Effector memory CD8-positive, alpha-beta T cell (primary cell): ENCODE results near the gene APBB1.

Source experiments
- ATAC-seq: fragments of 150-1000 bp; cut with Tn5 transposase; replicated peaks from 2 replicates; pipeline ENCODE4 v1.10.0; 2021; ENCODE audit warnings: mild to moderate bottlenecking, moderate library complexity
- DNase-seq, 3 experiments: peaks; one replicate each; pipeline ENCODE4 v3.0.0; 2021
- H3K27ac Mint-ChIP-seq, 2 donors: one replicate each; pipeline ENCODE4 v1.8.0; 2022; ENCODE audit warnings: mild to moderate bottlenecking in 2 of 2, mixed read lengths in 2 of 2, moderate library complexity in 2 of 2
- H3K27me3 Mint-ChIP-seq, 2 donors: one replicate each; pipeline ENCODE4 v1.8.0; 2022; ENCODE audit warnings: mixed read lengths in 2 of 2
- H3K36me3 Mint-ChIP-seq: one replicate; pipeline ENCODE4 v1.8.0; 2022; ENCODE audit warnings: mild to moderate bottlenecking, moderate library complexity, mixed read lengths; ENCODE audit not compliant: insufficient read depth
- H3K4me1 Mint-ChIP-seq, 2 donors: one replicate each; pipeline ENCODE4 v1.8.0; 2022; ENCODE audit warnings: low read depth in 2 of 2, mixed read lengths in 2 of 2
- H3K4me3 Mint-ChIP-seq, 2 donors: one replicate each; pipeline ENCODE4 v1.8.0; 2022; ENCODE audit warnings: mild to moderate bottlenecking in 2 of 2, mixed read lengths in 2 of 2, moderate library complexity in 2 of 2
- H3K9me3 Mint-ChIP-seq, 2 donors: one replicate each; pipeline ENCODE4 v1.8.0; 2022; ENCODE audit warnings: mixed read lengths in 2 of 2

The APBB1 gene

DNA sequence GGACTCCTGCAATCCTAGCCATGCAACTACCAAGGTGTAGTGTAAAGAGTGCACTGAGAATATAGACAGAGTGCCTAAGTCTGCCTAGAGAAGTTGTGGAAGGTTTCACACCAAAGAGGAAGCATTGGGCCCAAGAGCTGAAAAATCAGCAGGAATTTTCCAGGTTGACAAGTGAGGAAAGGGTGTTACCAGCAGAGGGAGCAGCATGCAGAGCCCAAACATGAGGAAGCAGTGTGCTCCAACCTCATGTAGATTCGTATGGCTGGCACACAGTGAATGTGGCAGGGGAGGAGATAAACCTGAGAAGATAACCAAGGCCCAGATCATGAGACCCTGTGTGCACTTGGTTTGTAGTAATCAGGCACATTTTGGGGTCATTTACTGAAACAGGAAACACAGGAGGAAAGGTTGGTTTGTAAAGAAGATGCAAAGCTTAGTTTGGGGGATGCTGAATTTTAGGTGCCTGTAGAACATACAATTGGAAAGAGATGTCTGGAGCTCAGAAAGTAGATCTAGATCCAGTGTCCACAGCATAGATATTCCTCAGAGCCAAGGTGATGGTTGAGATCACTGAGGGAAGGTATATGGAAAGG, 20.2 kb upstream of the APBB1 start:
- ATAC-seq, result peak; percentile 54
- no peaks in the 10 kb centered on the region for H3K4me1 Mint-ChIP-seq
- no peak overlapping the region for H3K4me3 Mint-ChIP-seq
- H3K27ac Mint-ChIP-seq, result no peak overlapping the region
- peak; percentile 11 to 21 (median 14) for DNase-seq
- no peaks in the 10 kb centered on the region for H3K27me3 Mint-ChIP-seq
- H3K36me3 Mint-ChIP-seq, result no peaks in the 10 kb centered on the region
- H3K9me3 Mint-ChIP-seq, result no peaks in the 10 kb centered on the region

DNA sequence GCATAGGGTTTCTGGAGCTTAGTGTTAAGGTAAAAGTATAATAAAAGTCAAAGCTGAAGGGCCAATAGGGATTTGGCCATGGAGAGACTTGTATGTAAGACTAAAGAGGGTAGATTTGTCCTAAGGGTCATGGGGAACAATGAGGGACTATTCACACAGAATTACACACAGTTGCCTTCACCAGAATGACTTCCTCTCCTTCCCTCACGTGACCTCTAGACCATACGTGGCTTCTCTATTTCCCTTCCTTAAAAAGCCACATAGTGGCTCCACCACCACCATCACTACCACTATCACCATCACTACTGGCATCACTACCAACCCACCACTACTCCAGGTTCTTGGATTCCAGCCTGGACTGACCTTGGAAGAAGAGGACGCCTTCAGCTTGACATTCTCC, 19.1 kb upstream of the APBB1 start:
- H3K27ac Mint-ChIP-seq, result no peak overlapping the region
- DNase-seq (no peak), ATAC-seq (peak; percentile 79)
- no peaks in the 10 kb centered on the region for H3K4me1 Mint-ChIP-seq
- no peaks in the 10 kb centered on the region for H3K27me3 Mint-ChIP-seq
- H3K9me3 Mint-ChIP-seq, result no peaks in the 10 kb centered on the region
- no peaks in the 10 kb centered on the region for H3K36me3 Mint-ChIP-seq
- H3K4me3 Mint-ChIP-seq, result no peak overlapping the region

DNA sequence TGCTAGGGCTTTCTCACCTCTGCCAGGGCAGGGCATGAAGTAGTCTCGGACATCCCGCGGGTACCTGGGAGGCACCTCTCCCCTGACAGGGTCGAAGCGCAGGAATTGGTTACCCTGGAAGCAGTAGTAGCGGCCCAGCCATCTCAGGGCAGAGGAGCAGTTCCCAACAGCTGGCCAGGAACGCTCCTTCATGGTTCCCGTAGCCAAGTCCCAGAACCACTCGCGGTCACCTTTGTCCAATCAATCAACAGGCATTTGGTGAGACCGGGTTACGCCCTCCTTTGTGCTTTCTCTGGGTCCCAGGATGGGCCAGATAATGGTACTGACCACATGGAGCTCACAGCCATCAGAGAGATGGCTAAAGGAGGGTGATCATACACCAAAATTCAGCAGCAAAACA, 18.5 kb upstream of the APBB1 start:
- H3K27ac Mint-ChIP-seq, result no peak overlapping the region
- H3K27me3 Mint-ChIP-seq, result no peaks in the 10 kb centered on the region

DNA sequence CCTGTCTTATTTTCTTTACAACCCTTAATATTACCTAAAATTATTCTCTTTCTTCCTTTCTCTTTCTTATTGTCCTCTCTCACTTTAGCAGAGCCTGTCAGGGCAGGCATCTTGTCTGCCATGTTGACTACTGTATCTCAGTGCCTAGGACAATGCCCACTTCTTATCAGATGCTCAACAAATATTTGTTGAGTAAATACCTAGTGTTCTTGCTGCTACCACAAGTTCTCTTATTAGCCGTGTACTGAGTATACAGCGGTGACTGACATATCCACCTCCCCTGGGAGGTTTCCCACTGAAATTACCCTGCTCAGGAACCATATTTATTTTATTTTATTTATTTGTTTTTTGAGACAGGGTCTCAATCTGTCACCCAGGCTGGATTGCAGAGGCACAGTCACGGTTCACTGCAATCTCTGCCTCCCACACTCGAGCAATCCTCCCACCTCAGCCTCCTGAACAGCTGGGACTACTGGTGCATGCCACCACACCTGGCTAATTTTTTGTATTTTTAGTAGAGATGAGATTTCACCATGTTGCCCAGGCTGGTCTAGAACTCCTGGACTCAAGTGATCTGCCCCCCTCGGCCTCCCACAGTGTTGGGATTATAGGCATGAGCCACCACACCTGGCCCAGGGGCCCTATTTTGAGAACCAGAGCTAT, 15.2 kb upstream of the APBB1 start:
- Mint-ChIP-seq H3K4me1 (no peaks in the 10 kb centered on the region), H3K27me3 (no peaks in the 10 kb centered on the region), H3K27ac (peak overlapping the region in 1 of 2 donors; percentile 0), H3K9me3 (no peaks in the 10 kb centered on the region), H3K4me3 (no peak overlapping the region), H3K36me3 (no peaks in the 10 kb centered on the region)
- no peak for DNase-seq
- ATAC-seq, result no peak

More for the DNA sequence above, 18.5 kb upstream of the APBB1 start:
- no peak for DNase-seq
- H3K4me1 Mint-ChIP-seq, result no peaks in the 10 kb centered on the region
- H3K9me3 Mint-ChIP-seq, result no peaks in the 10 kb centered on the region
- no peak overlapping the region for H3K4me3 Mint-ChIP-seq
- H3K36me3 Mint-ChIP-seq, result no peaks in the 10 kb centered on the region
- no peak for ATAC-seq

DNA sequence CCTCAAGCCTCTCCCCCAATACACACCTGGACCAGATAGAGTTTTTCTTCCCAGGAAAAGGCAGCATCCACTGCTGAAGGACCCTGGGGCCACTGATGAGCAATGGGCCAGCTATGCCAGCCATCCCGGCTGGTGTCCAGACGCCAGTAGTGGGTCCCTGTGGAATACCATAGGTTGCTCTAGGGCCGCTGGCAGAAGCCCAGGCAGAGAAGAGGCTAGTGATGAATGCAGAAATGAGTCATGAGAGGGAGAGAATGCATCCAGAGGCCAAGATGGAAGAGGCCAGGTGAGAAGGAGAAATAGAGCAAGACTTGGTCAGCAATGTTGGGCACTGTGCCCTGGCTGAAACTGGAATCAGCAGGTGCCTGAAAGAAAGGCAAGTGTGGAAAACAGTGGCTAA, 13.0 kb upstream of the APBB1 start:
- DNase-seq (no peak), ATAC-seq (no peak)
- Mint-ChIP-seq H3K27ac (no peak overlapping the region), H3K4me1 (no peaks in the 10 kb centered on the region), H3K27me3 (no peaks in the 10 kb centered on the region), H3K4me3 (no peak overlapping the region), H3K9me3 (no peaks in the 10 kb centered on the region), H3K36me3 (no peaks in the 10 kb centered on the region)

DNA sequence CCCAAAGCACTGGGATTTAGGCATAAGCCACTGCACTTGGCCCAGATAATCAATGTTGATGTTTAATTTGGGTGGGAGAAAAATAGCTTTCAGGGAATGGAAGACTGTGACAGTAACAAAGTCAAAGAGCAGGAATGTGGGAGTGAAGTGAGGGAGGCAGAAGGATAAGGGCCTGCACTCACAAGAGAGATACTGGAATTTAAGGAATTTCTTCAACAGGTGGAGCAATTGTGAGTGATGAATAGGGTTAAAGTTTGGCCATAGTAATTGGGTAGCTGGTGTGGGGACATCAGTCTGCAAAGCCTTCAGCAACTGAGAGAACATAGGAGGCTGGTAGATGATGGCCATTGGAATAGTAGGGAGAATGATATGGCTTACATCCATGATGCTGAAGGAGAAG, 8.6 kb upstream of the APBB1 start:
- Mint-ChIP-seq H3K4me1 (no peaks in the 10 kb centered on the region), H3K4me3 (no peak overlapping the region), H3K27ac (no peak overlapping the region), H3K9me3 (no peaks in the 10 kb centered on the region), H3K27me3 (peaks cover 12 to 15% of the 10 kb centered on the region in 2 donors), H3K36me3 (no peaks in the 10 kb centered on the region)
- DNase-seq (no peak), ATAC-seq (no peak)

DNA sequence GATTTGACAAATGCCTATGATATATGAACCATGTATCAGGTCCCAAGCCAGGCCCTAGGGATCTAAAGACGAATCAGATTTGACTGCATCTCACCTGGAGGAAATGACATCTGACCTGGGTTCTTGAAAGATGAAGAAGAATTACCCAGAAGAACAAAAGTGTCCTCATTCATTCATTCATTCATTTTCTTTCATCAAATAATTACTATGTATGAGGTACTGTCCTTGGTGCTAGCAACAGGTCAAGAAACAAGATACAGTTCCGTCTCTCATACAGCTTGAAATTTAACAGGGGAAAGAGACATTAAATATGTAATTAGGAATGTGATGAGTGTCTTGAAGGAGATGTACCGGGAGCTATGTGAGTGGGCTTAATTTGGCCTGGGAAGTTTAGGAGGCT, 1.8 kb upstream of the APBB1 start:
- ATAC-seq (no peak), DNase-seq (no peak)
- peaks cover 24 to 25% of the 10 kb centered on the region in 2 donors for H3K27me3 Mint-ChIP-seq
- no peaks in the 10 kb centered on the region for H3K9me3 Mint-ChIP-seq
- H3K4me3 Mint-ChIP-seq, result no peak overlapping the region
- peaks cover 3% of the 10 kb centered on the region for H3K36me3 Mint-ChIP-seq
- peaks cover 2 to 3% of the 10 kb centered on the region in 2 donors for H3K4me1 Mint-ChIP-seq
- H3K27ac Mint-ChIP-seq, result no peak overlapping the region

DNA sequence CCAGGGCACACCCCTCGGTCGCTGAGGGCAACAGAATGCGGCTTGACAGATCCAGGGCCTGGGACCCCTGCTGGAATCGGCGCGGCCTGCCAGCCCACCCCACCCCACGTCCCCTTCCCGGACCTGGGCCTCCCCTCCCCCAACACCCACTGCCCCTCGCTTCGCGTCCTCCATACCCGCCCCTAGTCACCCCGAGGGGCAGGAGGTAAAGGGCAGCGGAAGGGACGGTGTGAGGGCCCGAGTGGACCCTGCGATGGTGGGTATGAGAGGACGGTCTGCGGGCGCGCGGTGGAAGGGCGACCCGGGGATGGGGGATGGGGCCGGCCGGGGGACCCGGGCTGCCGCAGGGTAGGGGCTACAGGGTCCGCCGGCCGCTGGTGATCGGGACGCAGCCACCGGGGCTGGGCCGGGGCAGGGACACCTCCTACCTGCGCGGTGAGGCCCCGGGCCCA, 311 bp downstream of the APBB1 start:
- H3K4me3 Mint-ChIP-seq, result no peak overlapping the region
- no peaks in the 10 kb centered on the region for H3K9me3 Mint-ChIP-seq
- ATAC-seq (no peak), DNase-seq (peak in 1 of 3 experiments; percentile 12)
- H3K4me1 Mint-ChIP-seq, result peaks cover 2 to 3% of the 10 kb centered on the region in 2 donors
- no peak overlapping the region for H3K27ac Mint-ChIP-seq
- peaks cover 3% of the 10 kb centered on the region for H3K36me3 Mint-ChIP-seq
- H3K27me3 Mint-ChIP-seq, result peaks cover 20 to 21% of the 10 kb centered on the region in 2 donors

DNA sequence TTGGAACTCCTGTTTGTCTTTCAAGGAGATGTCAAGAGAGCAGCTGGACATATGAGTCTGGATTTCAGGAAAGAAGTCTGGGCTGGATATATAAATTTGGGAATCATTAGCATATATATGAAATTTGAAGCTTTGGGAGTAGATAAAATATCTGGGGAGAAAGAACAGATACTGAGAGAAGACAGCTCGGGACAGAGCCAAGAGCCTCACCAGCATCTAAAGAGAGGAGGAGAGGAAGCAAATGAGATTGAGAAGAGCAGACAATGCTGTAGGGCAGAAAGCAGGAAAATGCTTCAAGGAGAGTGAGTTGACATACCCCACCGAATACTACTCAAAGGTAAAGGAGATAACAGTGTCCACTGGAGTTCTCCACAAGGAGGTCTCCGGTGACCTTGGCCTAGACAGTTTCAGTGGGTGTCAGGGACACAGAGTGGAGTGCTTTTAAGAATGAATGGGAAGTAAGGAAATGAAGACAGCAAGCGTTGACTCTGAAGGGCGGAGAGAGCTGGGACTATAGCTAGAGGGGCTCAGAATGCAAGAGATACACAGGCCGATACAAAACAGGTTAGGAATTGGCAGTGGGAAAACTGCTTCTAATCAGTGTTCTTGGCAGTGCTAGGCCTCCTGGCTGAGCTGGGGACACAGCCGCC, 862 bp downstream of the APBB1 start:
- Mint-ChIP-seq H3K27ac (no peak overlapping the region), H3K27me3 (peaks cover 15 to 18% of the 10 kb centered on the region in 2 donors), H3K4me1 (peaks cover 5 to 7% of the 10 kb centered on the region in 2 donors), H3K9me3 (no peaks in the 10 kb centered on the region), H3K36me3 (peaks cover 3% of the 10 kb centered on the region), H3K4me3 (no peak overlapping the region)
- DNase-seq, result no peak
- peak; percentile 22 for ATAC-seq

DNA sequence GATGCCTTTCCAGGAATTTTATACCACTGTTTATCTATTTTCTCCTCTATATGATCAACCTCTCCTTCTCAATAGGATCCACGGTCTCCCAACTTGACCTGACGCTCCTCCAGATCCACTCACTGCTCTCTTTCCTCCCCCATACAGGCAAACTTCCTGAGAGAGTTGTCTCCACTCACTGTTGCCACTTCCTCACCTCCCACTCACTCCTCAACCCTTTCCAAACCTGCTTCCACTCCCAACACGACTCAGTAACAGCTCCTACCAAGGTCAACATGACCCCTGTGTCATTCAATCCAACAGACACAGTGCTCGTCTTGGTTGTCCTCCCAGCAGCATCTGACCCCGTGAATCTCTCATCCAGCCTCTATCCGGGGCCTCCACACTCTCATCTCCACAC, 3.1 kb downstream of the APBB1 start:
- ATAC-seq (no peak), DNase-seq (no peak)
- peaks cover 3% of the 10 kb centered on the region for H3K36me3 Mint-ChIP-seq
- H3K27me3 Mint-ChIP-seq, result peaks cover 1 to 2% of the 10 kb centered on the region in 2 donors
- no peak overlapping the region for H3K4me3 Mint-ChIP-seq
- no peak overlapping the region for H3K27ac Mint-ChIP-seq
- no peaks in the 10 kb centered on the region for H3K9me3 Mint-ChIP-seq
- peaks cover 7 to 25% of the 10 kb centered on the region in 2 donors for H3K4me1 Mint-ChIP-seq

DNA sequence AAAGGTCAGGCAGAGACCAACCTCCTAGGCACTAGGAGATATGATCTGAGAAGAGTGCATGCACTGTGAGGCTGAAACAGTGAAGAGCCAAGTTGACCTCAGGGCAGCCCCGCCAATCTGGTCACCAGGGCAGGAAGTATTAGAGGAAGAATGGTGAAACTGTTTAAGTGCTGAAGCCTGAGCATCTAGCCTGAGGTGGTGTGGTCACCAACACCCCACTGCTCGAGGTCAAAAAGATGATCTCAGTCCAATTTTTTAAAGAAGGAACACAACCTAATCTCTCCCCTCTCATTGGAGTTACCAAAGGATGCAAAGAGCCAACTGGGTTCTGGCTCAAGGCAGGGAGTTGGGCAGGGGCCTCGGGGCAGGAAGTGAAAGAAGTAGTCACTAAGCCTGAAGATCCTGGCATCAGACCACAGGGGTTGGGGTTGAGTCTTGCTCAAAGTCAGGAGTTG, 4.0 kb downstream of the APBB1 start:
- peaks cover 3% of the 10 kb centered on the region for H3K36me3 Mint-ChIP-seq
- DNase-seq, result no peak
- no peak for ATAC-seq

DNA sequence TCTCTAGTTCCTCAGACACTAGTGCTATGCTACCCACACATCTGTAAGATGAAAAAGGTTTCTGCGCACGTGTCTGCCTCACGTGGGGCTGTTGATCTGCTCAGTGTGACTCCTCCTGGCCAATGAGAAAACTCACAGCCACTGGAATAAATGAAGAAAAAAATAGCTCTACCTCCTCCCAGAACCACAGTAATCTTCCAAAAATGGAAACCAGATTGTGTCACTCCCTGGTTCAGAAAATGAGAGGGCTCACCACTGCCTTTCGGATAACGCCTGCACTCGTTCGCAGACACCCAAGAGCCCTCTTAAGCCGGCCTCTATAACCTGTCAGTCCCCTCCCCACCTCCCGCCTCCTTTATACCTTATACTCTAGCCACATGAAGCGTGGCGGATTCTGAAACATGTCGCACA, 5.1 kb downstream of the APBB1 start:
- no peak overlapping the region for H3K4me3 Mint-ChIP-seq
- peaks cover 9 to 23% of the 10 kb centered on the region in 2 donors for H3K4me1 Mint-ChIP-seq
- no peaks in the 10 kb centered on the region for H3K27me3 Mint-ChIP-seq
- H3K27ac Mint-ChIP-seq, result no peak overlapping the region
- H3K36me3 Mint-ChIP-seq, result no peaks in the 10 kb centered on the region
- H3K9me3 Mint-ChIP-seq, result no peaks in the 10 kb centered on the region
- peak; percentile 55 for ATAC-seq
- no peak for DNase-seq

More for the DNA sequence above, 4.0 kb downstream of the APBB1 start:
- Mint-ChIP-seq H3K4me3 (no peak overlapping the region), H3K27ac (no peak overlapping the region), H3K27me3 (no peaks in the 10 kb centered on the region), H3K9me3 (no peaks in the 10 kb centered on the region), H3K4me1 (peaks cover 7 to 27% of the 10 kb centered on the region in 2 donors)

DNA sequence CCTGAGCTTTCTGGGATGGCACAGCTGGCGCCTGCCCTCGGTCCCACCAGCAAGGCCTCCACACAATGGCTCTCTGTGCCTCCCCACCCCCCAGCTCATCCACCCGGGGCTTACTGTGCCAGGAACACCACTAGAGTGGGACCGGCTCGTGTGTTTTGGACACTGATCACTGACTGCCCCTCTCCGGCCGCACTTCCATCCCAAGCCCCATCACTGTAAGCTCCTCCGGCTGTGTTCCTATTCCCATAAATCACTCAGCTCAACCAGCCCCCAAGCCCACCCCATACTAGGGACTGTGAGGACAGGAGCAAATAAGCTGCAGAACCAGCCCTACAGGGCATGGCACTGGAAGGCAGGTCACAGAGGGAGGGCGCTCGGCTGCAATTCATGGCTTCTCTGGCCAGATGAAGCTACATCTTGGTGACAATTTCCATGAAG, 7.3 kb downstream of the APBB1 start:
- ATAC-seq (no peak), DNase-seq (no peak)
- H3K27me3 Mint-ChIP-seq, result no peaks in the 10 kb centered on the region

More for the DNA sequence above, 7.3 kb downstream of the APBB1 start:
- Mint-ChIP-seq H3K27ac (peak overlapping the region in 1 of 2 donors; percentile 76), H3K4me3 (no peak overlapping the region), H3K36me3 (no peaks in the 10 kb centered on the region), H3K4me1 (peaks cover 21 to 37% of the 10 kb centered on the region in 2 donors), H3K9me3 (no peaks in the 10 kb centered on the region)
